Activated T-helper 1 cell treated with anti-CD3 and anti-CD28 coated beads, Interleukin-2, amount 50 U/mL, for 16 hours (primary cell): ENCODE measurements around the gene CHD9NB.

Experiments
- DNase-seq, 2 donors: peaks; one replicate each; pipeline ENCODE4 v3.0.0-alpha.2; 2020; ENCODE audit warnings: low read depth in 1 of 2, low spot score in 1 of 2

CHD9NB gene

GRCh38 chr16:53052519-53053501 lies at the start of gene CHD9NB:
Gene CHD9NB (minus strand): TSS chr16:53052897. CDS start chr16:53044158, 8,739 bp downstream.
- DNase-seq = no peak

GRCh38 chr16:53100889-53101288 lies 48.2 kb upstream of the CHD9NB start:
- no peak for DNase-seq

GRCh38 chr16:53100131-53100748 lies 47.5 kb upstream of the CHD9NB start:
- DNase-seq = no peak

GRCh38 chr16:53099318-53100130 lies 46.8 kb upstream of the CHD9NB start:
- peak; percentile 12 to 31 for DNase-seq

GRCh38 chr16:53098526-53099317 lies 46.0 kb upstream of the CHD9NB start:
- peak in 1 of 2 donors; percentile 20 for DNase-seq

- DNase-seq = no peak
Observed at GRCh38 chr16:53097190-53097589, 44.5 kb upstream of the CHD9NB start.

- peak in 1 of 2 donors; percentile 5 for DNase-seq
Observed at GRCh38 chr16:53094013-53094630, 41.4 kb upstream of the CHD9NB start.

- DNase-seq = no peak
Observed at GRCh38 chr16:53093162-53093744, 40.6 kb upstream of the CHD9NB start.

GRCh38 chr16:53092284-53092683 lies 39.6 kb upstream of the CHD9NB start:
- DNase-seq = no peak

GRCh38 chr16:53091466-53092211 lies 38.9 kb upstream of the CHD9NB start:
- DNase-seq = no peak

- no peak for DNase-seq
Observed at GRCh38 chr16:53090591-53091411, 38.1 kb upstream of the CHD9NB start.

GRCh38 chr16:53090286-53090590 lies 37.5 kb upstream of the CHD9NB start:
- no peak for DNase-seq

- DNase-seq = no peak
Observed at GRCh38 chr16:53089434-53090285, 37.0 kb upstream of the CHD9NB start.

- DNase-seq = no peak
Observed at GRCh38 chr16:53087101-53087500, 34.4 kb upstream of the CHD9NB start.

GRCh38 chr16:53085931-53086421 lies 33.3 kb upstream of the CHD9NB start:
- no peak for DNase-seq

GRCh38 chr16:53085369-53085843 lies 32.7 kb upstream of the CHD9NB start:
- no peak for DNase-seq

- no peak for DNase-seq
Observed at GRCh38 chr16:53084746-53085334, 32.1 kb upstream of the CHD9NB start.
